Measurements from ENCODE around the gene CDC25B.

Gene CDC25B

GRCh38 chr20:3765171-3765882, 30.8 kb upstream of the CDC25B start:
- no peak for DNase-seq

- no peak for DNase-seq
These were observed 29.5 kb upstream of the CDC25B start for GRCh38 chr20:3766422-3767109.

GRCh38 chr20:3767110-3767426, 29.0 kb upstream of the CDC25B start:
- no peak for DNase-seq

GRCh38 chr20:3767427-3768341, 28.4 kb upstream of the CDC25B start, which contains the start of gene ADISSP:
TSS of gene ADISSP (minus strand) at chr20:3767753. CDS start at chr20:3760100, 7,653 bp downstream.
- peak; percentile 93 for DNase-seq

GRCh38 chr20:3768342-3769130, 27.6 kb upstream of the CDC25B start:
- DNase-seq, result peak; percentile 85

GRCh38 chr20:3771552-3772058, 24.5 kb upstream of the CDC25B start:
- DNase-seq, result no peak

- no peak for DNase-seq
These were observed 20.5 kb upstream of the CDC25B start for GRCh38 chr20:3775457-3776108.

- DNase-seq, result no peak
These were observed 18.8 kb upstream of the CDC25B start for GRCh38 chr20:3777381-3777715.

GRCh38 chr20:3777716-3778629, 18.1 kb upstream of the CDC25B start:
- DNase-seq, result no peak

- DNase-seq, result no peak
These were observed 17.1 kb upstream of the CDC25B start for GRCh38 chr20:3778976-3779375.

GRCh38 chr20:3781153-3781910, 14.8 kb upstream of the CDC25B start, which contains the start of gene SPEF1:
TSS of gene SPEF1 (minus strand) at chr20:3781448. CDS start at chr20:3781287, 161 bp downstream.
- peak; percentile 81 for DNase-seq

- DNase-seq, result no peak
These were observed 13.5 kb upstream of the CDC25B start for GRCh38 chr20:3782597-3782996.

GRCh38 chr20:3783068-3783489, 13.0 kb upstream of the CDC25B start:
- no peak for DNase-seq

- no peak for DNase-seq
These were observed 12.5 kb upstream of the CDC25B start for GRCh38 chr20:3783511-3784195.

GRCh38 chr20:3784216-3784853, 11.8 kb upstream of the CDC25B start:
- DNase-seq, result no peak

GRCh38 chr20:3784863-3785239, 11.3 kb upstream of the CDC25B start:
- DNase-seq, result no peak

GRCh38 chr20:3785240-3786125, 10.6 kb upstream of the CDC25B start:
- DNase-seq, result no peak

- peak; percentile 6 for DNase-seq
These were observed 10.0 kb upstream of the CDC25B start for GRCh38 chr20:3786126-3786484.

All from NCI-H1417 treated with DMSO at 0.1 percent for 48 hours (cell line).